HepG2 (cell line): ENCODE results near the gene GALNT12. TPM values are rescaled to one million over a fixed set of nuclear protein-coding genes. Genes with fewer than 3 reads are reported as not detected.

Source experiments
- AKAP8 ChIP-seq: sonication (generic); formaldehyde crosslinking; IDR thresholded peaks from 2 replicates; pipeline ENCODE4 v1.5.1; 2020; ENCODE audit warnings: mild to moderate bottlenecking, missing genetic modification reagents
- BCL3 ChIP-seq: sonication (generic); formaldehyde crosslinking; IDR thresholded peaks from 2 replicates; pipeline ENCODE4 v1.5.1; 2020; ENCODE audit warnings: mild to moderate bottlenecking, missing genetic modification reagents, moderate library complexity
- DNMT1 ChIP-seq: sonication (generic); formaldehyde crosslinking; IDR thresholded peaks from 2 replicates; pipeline ENCODE4 v1.5.1; 2020; ENCODE audit warnings: mild to moderate bottlenecking, missing genetic modification reagents
- ESRRA ChIP-seq: sonication (generic); formaldehyde crosslinking; IDR thresholded peaks from 2 replicates; pipeline ENCODE4 v1.5.1; 2020; ENCODE audit warnings: mild to moderate bottlenecking, low read depth, missing genetic modification reagents
- FOXK1 ChIP-seq: sonication (generic); formaldehyde crosslinking; IDR thresholded peaks from 2 replicates; pipeline ENCODE4 v1.4.0; 2020; ENCODE audit warnings: low read depth, missing genetic modification reagents, borderline replicate concordance
- HIVEP1 ChIP-seq: sonication (generic); formaldehyde crosslinking; IDR thresholded peaks from 2 replicates; pipeline ENCODE4 v1.4.0; 2020; ENCODE audit warnings: mild to moderate bottlenecking, missing genetic modification reagents
- HNRNPK ChIP-seq: fragments of 200-400 bp; formaldehyde crosslinking; IDR thresholded peaks from 2 replicates; pipeline ENCODE4 v1.6.1; 2018; ENCODE audit warnings: low read length, low read depth, moderate library complexity, mild to moderate bottlenecking; ENCODE audit not compliant: poor library complexity, severe bottlenecking
- NBN ChIP-seq: fragments of 450-650 bp; conservative IDR thresholded peaks from 2 replicates; pipeline ENCODE4 v1.6.1; 2017
- NFKBIZ ChIP-seq: IDR thresholded peaks from 2 replicates; pipeline ENCODE4 v1.6.1; 2018; ENCODE audit warnings: missing genetic modification reagents, missing compliant biosample characterization
- PAF1 ChIP-seq: IDR thresholded peaks from 2 replicates; pipeline ENCODE4 v1.6.1; 2016; ENCODE audit warnings: missing genetic modification reagents, missing compliant biosample characterization
- PRMT3 ChIP-seq: sonication (generic); formaldehyde crosslinking; IDR thresholded peaks from 2 replicates; pipeline ENCODE4 v1.8.1; 2022; ENCODE audit warnings: low read depth, mild to moderate bottlenecking, moderate library complexity, missing genetic modification reagents, borderline replicate concordance
- STAT5B ChIP-seq: sonication (generic); formaldehyde crosslinking; IDR thresholded peaks from 2 replicates; pipeline ENCODE4 v1.4.0; 2020; ENCODE audit warnings: missing genetic modification reagents
- U2AF2 ChIP-seq: fragments of 200-400 bp; formaldehyde crosslinking; IDR thresholded peaks from 2 replicates; pipeline ENCODE4 v1.6.1; 2017; ENCODE audit warnings: low read depth, mild to moderate bottlenecking, low read length
- ZNF12 ChIP-seq: sonication (generic); formaldehyde crosslinking; IDR thresholded peaks from 2 replicates; pipeline ENCODE4 v1.5.0; 2020; ENCODE audit warnings: missing genetic modification reagents
- ZNF20 ChIP-seq: sonication (generic); formaldehyde crosslinking; IDR thresholded peaks from 2 replicates; pipeline ENCODE4 v1.4.0; 2020; ENCODE audit warnings: mild to moderate bottlenecking, moderate library complexity, missing genetic modification reagents
- ZNF205 ChIP-seq: IDR thresholded peaks from 2 replicates; pipeline ENCODE4 v1.6.1; 2018; ENCODE audit warnings: missing biosample characterization, missing genetic modification reagents
- ZNF430 ChIP-seq: sonication (generic); formaldehyde crosslinking; IDR thresholded peaks from 2 replicates; pipeline ENCODE4 v1.9.0; 2021; ENCODE audit warnings: mild to moderate bottlenecking, missing genetic modification reagents
- ZNF512B ChIP-seq: sonication (generic); formaldehyde crosslinking; IDR thresholded peaks from 2 replicates; pipeline ENCODE4 v1.5.1; 2020; ENCODE audit warnings: missing genetic modification reagents, mild to moderate bottlenecking, borderline replicate concordance
- ZNF562 ChIP-seq: sonication (generic); formaldehyde crosslinking; IDR thresholded peaks from 2 replicates; pipeline ENCODE4 v1.8.0; 2022; ENCODE audit warnings: missing genetic modification reagents, borderline replicate concordance
- ZNF589 ChIP-seq: sonication (generic); formaldehyde crosslinking; conservative IDR thresholded peaks from 2 replicates; pipeline ENCODE4 v1.8.0; 2022; ENCODE audit warnings: mild to moderate bottlenecking, moderate library complexity, missing genetic modification reagents
- ZNF616 ChIP-seq: sonication (generic); formaldehyde crosslinking; IDR thresholded peaks from 2 replicates; pipeline ENCODE4 v1.5.0; 2020; ENCODE audit warnings: low read depth, mild to moderate bottlenecking, missing genetic modification reagents
- ZNF644 ChIP-seq: IDR thresholded peaks from 2 replicates; pipeline ENCODE4 v1.6.1; 2016; ENCODE audit warnings: low read depth
- ZNF724P ChIP-seq: sonication (generic); formaldehyde crosslinking; IDR thresholded peaks from 2 replicates; pipeline ENCODE4 v1.8.0; 2022; ENCODE audit warnings: missing genetic modification reagents, borderline replicate concordance
- ZNF768 ChIP-seq: sonication (generic); formaldehyde crosslinking; IDR thresholded peaks from 2 replicates; pipeline ENCODE4 v1.4.0; 2020; ENCODE audit warnings: missing genetic modification reagents
- polyA plus RNA-seq, 8 experiments: library from polyadenylated mRNA; depleted of rRNA in 3 of 8; stranded (reverse) in 7 of 8; unstranded in 1 of 8; fragments of >200 nt; fragmentation: Illumina TruSeq in 4 of 8; extraction: Trizol in 4 of 8; gene quantifications; 2 replicates each; pipeline versions ENCODE4 v1.2.1 to v1.2.3, GENCODE V29; 2011 to 2016; ENCODE audit warnings: low read depth in 4 of 8, missing spikeins in 1 of 8, mixed read lengths in 1 of 8; ENCODE audit not compliant: insufficient read depth in 1 of 8
- total RNA-seq, 5 experiments: library from RNA; depleted of rRNA; stranded (reverse); fragments of >200 nt; fragmentation: Illumina TruSeq; extraction: Trizol; gene quantifications; 2 replicates each; pipeline ENCODE4 v1.2.3, GENCODE V29; 2016; ENCODE audit warnings: low read depth in 1 of 5
- TF ChIP-seq, protein P1 (sequence below): sonication (generic); formaldehyde crosslinking; IDR thresholded peaks from 2 replicates; pipeline ENCODE4 v1.8.0; 2022; ENCODE audit warnings: mild to moderate bottlenecking, missing genetic modification reagents, borderline replicate concordance
- TF ChIP-seq, protein P2 (sequence below): sonication (generic); formaldehyde crosslinking; IDR thresholded peaks from 2 replicates; pipeline ENCODE4 v1.4.0; 2020; ENCODE audit warnings: mild to moderate bottlenecking, missing genetic modification reagents

Gene GALNT12
- total and polyA plus RNA-seq, 2 of the 13 experiments (the other 11 are each of a cell fraction or from before 2014, with no cell fraction given): 0.07 TPM; not detected in 1

GRCh38 chr9:98848450-98849149 lies 41.1 kb downstream of the GALNT12 start (continued):
- no peak for TF ChIP-seq HNRNPK
- TF ChIP-seq ZNF589: no peak
- peak; percentile 75; the same call in 1 of the 2 replicates for TF ChIP-seq FOXK1 (CRISPR knock-in tag)
- no peak for TF ChIP-seq BCL3 (CRISPR knock-in tag)
- no peak for TF ChIP-seq PRMT3 (CRISPR knock-in tag)
- no peak for TF ChIP-seq STAT5B (CRISPR knock-in tag)
- no peak for TF ChIP-seq ZNF20 (CRISPR knock-in tag)
- no peak for TF ChIP-seq ZNF430 (CRISPR knock-in tag)
- TF ChIP-seq, protein P1, sequence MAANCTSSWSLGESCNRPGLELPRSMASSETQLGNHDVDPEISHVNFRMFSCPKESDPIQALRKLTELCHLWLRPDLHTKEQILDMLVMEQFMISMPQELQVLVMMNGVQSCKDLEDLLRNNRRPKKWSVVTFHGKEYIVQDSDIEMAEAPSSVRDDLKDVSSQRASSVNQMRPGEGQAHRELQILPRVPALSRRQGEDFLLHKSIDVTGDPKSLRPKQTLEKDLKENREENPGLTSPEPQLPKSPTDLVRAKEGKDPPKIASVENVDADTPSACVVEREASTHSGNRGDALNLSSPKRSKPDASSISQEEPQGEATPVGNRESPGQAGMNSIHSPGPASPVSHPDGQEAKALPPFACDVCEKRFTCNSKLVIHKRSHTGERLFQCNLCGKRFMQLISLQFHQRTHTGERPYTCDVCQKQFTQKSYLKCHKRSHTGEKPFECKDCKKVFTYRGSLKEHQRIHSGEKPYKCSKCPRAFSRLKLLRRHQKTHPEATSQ (CRISPR knock-in tag): no peak
- no peak for TF ChIP-seq ZNF616
- TF ChIP-seq ESRRA: no peak
- no peak for TF ChIP-seq DNMT1 (CRISPR knock-in tag)
- TF ChIP-seq ZNF768 (CRISPR knock-in tag): no peak
- no peak for TF ChIP-seq AKAP8
- no peak for TF ChIP-seq NBN
- TF ChIP-seq U2AF2: no peak
- no peak for TF ChIP-seq ZNF562 (CRISPR knock-in tag)
- TF ChIP-seq ZNF12 (CRISPR knock-in tag): no peak
- TF ChIP-seq ZNF205: 0 out of 2 replicates have a peak, but pooled peaks have one; percentile 32
- TF ChIP-seq PAF1 (CRISPR knock-in tag): no peak
- TF ChIP-seq, protein P2, sequence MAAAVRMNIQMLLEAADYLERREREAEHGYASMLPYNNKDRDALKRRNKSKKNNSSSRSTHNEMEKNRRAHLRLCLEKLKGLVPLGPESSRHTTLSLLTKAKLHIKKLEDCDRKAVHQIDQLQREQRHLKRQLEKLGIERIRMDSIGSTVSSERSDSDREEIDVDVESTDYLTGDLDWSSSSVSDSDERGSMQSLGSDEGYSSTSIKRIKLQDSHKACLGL (CRISPR knock-in tag): no peak
- no peak for TF ChIP-seq HIVEP1 (CRISPR knock-in tag)
- TF ChIP-seq ZNF512B (CRISPR knock-in tag): no peak
- TF ChIP-seq NFKBIZ (CRISPR knock-in tag): no peak
- no peak for TF ChIP-seq ZNF724P (CRISPR knock-in tag)
- 0 out of 2 replicates have a peak, but pooled peaks have one; percentile 31 for TF ChIP-seq ZNF644
